GM12801 (cell line): ENCODE results near the gene TRPV4.

Experiments
- TF ChIP-seq, protein P1 (sequence below): IDR thresholded peaks from one replicate; pipeline ENCODE4 v1.5.1; 2011; ENCODE audit warnings: control low read depth; ENCODE audit not compliant: insufficient read length; ENCODE audit errors: extremely low read depth

Gene TRPV4

DNA sequence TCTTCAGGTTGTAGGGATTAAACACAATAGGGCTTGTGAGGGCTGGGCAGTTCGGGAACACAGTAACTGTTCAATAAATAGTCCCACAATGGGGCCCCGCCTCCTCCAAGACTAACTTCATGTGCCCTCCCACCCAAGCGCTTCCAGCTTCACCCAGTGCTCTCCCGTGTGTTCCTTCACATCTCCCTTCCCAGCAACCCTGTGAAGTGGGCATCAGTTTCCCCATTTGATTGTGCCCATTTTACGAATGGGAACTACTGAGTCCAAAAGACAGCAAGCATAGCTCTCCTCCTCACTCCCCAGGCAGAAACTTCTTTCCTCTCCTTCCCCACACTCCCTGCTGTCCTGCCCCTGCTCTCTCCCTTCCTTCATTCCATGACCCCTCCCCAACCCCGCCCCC, 6.2 kb upstream of the TRPV4 start:
- TF ChIP-seq, protein P1, sequence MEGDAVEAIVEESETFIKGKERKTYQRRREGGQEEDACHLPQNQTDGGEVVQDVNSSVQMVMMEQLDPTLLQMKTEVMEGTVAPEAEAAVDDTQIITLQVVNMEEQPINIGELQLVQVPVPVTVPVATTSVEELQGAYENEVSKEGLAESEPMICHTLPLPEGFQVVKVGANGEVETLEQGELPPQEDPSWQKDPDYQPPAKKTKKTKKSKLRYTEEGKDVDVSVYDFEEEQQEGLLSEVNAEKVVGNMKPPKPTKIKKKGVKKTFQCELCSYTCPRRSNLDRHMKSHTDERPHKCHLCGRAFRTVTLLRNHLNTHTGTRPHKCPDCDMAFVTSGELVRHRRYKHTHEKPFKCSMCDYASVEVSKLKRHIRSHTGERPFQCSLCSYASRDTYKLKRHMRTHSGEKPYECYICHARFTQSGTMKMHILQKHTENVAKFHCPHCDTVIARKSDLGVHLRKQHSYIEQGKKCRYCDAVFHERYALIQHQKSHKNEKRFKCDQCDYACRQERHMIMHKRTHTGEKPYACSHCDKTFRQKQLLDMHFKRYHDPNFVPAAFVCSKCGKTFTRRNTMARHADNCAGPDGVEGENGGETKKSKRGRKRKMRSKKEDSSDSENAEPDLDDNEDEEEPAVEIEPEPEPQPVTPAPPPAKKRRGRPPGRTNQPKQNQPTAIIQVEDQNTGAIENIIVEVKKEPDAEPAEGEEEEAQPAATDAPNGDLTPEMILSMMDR: no peak

DNA sequence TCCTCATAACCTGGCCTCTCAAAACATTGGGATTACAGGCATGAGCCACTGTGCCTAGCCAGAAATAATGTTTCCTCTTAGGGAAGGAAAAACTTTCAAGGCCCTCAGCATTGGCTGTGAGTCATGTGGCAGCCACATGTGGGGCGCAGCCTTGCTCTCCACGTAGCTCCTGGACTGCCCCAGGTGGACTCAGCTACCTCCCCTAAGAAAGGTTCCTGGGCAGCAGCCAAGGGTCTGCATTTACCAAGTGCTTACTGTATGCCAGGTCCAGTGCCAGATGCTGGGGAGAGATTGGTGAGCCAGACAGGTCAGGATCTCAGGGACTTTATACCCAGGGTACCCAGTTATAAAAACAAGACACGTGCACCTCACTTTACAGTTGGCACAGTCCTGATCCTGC, 3.7 kb upstream of the TRPV4 start:
- TF ChIP-seq, protein P1: no peak

DNA sequence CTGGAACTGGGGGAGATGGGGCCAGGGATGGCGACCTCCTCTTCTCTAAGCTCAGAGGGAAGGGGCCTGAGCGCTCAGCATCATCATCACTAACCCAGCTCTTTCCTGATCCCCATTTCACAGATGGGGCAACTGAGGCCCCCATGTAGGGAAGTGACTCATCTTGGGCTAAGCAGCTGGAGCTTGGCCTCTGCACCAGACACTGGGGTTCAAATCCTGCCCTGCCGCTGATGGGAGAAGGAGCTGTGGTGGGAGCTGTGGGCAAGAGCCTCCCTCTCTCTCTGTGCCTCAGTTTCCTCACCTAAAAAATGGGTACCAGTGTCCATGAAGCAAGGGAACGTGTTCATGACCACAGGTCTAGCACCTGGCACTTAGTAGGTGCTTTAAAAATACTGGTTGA, 2.6 kb upstream of the TRPV4 start:
- TF ChIP-seq, protein P1: no peak

DNA sequence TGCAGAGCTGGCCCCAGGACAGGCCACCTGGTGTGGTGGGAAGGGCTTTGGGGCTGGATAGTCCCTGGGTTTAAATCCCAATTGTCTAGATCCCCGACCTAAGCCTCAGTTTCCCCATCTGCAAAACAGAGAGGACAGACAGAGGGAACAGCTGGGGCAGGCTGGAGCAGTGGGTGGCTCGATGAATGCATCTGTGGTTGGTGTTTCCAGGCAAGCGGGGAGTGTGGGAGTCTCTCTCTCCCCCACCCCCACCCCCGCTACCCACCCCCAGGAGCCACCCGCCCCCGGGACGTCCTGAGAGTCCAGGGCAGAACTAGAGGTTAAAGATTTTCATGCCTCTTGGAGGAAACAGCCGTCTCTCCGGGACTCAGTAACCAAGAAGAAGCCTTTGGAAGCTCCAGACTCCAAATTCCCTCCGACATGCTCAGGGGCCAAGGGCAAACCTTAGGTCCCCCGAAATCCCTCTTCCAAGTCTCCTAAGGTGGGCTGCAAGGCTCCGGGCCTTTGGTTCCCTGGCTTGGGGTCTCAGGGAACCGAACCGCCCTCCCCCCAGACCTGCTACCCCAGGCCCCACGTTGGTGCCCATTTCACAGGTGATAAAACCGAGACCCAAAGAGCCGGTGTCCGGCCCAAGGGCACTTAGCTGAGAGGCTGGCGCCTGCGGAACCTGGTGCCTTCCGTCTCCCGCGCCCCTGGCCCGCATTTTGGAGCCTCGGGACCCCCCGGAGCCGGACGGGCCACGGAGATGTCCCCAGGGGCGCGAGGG, 474 bp downstream of the TRPV4 start:
- TF ChIP-seq, protein P1: no peak

DNA sequence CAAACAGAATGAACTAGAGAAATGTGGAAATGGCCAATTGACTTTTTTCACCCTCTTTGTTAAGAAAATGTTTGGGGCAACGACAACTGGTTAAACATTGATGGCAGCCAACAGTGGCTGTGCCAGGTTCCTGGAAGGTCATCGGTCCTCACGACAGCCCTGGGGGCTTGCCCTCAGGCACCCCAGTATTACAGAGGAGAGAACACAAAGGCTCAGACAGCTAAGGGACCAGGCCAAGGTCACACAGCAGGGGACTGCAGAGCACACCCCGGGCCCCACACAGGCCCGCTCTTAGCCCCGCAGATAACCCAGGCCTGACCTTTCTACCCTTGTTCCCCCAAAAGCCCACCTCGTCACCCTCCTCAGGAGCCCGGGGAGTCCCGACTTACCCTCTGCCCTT, 1.3 kb downstream of the TRPV4 start:
- TF ChIP-seq, protein P1: no peak

DNA sequence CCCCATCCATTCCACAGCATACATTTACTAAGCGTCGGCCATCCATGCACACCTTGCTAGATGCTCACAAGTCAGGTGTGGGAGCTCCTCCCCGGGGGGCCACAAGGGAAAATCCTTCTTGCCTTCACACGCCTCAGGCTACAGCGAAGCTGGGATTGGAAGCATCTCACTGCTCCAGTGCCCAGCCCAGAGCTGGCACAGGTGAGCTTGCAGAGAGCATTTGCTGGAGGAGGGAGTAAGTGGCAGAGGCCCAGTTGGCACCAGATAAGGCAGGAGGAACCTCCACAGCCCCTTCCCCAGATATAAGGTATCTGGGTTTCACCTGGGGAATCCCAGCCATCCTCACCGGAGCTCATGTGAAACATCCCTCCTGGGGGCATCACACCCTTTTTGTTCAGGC, 1.8 kb downstream of the TRPV4 start:
- TF ChIP-seq, protein P1: no peak

DNA sequence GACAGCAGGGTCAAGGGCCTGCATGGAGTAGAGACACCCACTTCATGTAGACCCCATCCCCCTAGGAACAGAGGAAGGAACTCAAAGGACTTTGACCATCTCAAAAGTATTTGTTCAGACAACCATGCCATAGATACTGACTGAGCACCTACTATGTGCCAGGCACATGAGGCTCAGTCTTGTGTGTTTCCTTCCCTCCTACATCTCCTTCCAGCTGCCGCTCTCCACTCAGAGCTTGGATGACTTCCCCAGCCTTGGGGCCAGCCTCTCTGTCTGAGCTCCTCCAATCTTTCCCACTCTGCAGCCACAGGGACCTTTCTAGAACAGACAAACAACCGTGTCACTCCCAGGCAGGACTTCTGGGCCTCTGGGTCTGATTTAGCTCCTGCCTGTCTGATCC, 2.5 kb downstream of the TRPV4 start:
- TF ChIP-seq, protein P1: no peak
